Sigmoid colon (tissue), 4 donors: ENCODE measurements around the gene SLC22A4.

Experiments used
- EP300 ChIP-seq, 4 donors: sonication (generic); formaldehyde crosslinking; IDR thresholded peaks; one replicate each; pipeline ENCODE4 v1.6.1; 2017; ENCODE audit warnings: antibody characterized with exemption in 4 of 4
- POLR2A ChIP-seq, 2 donors: fragments of 450-650 bp; IDR thresholded peaks; one replicate each; pipeline ENCODE4 v1.6.1; 2016; ENCODE audit warnings: antibody characterized with exemption in 2 of 2, mild to moderate bottlenecking in 2 of 2, moderate library complexity in 2 of 2
- POLR2AphosphoS5 ChIP-seq, 4 donors: sonication (generic); formaldehyde crosslinking; IDR thresholded peaks; one replicate each; pipeline ENCODE4 v1.6.1; 2017; ENCODE audit warnings: antibody characterized with exemption in 4 of 4
- TF ChIP-seq, protein P1 (sequence below), 4 experiments: fragments of 450-650 bp in 3 of 4; fragments of 200-600 bp in 1 of 4; IDR thresholded peaks; one replicate each; pipeline ENCODE4 v1.5.1; 2016 to 2019; ENCODE audit warnings: antibody characterized with exemption in 4 of 4, mild to moderate bottlenecking in 3 of 4, moderate library complexity in 2 of 4

DNA sequence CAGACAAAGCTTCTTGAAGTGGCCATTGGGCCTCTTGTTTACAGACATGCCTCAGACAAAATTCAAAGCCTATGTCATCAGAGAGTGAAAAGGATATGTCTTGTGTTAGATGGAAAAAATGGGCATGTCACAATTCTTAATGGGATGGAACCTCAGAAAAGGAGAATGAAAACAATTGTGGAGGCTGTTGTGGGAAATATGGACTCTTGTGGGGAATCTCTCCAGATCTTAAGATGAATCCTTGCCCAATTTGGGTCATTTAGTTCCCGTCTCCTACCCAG is 94.8 kb downstream of the SLC22A4 start:
- TF ChIP-seq, protein P1, sequence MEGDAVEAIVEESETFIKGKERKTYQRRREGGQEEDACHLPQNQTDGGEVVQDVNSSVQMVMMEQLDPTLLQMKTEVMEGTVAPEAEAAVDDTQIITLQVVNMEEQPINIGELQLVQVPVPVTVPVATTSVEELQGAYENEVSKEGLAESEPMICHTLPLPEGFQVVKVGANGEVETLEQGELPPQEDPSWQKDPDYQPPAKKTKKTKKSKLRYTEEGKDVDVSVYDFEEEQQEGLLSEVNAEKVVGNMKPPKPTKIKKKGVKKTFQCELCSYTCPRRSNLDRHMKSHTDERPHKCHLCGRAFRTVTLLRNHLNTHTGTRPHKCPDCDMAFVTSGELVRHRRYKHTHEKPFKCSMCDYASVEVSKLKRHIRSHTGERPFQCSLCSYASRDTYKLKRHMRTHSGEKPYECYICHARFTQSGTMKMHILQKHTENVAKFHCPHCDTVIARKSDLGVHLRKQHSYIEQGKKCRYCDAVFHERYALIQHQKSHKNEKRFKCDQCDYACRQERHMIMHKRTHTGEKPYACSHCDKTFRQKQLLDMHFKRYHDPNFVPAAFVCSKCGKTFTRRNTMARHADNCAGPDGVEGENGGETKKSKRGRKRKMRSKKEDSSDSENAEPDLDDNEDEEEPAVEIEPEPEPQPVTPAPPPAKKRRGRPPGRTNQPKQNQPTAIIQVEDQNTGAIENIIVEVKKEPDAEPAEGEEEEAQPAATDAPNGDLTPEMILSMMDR (IDR thresholded peaks at IDR 0.05) = no peak
- TF ChIP-seq POLR2A (IDR thresholded peaks at IDR 0.05) = no peak
- TF ChIP-seq EP300 (IDR thresholded peaks at IDR 0.05) = no peak
- TF ChIP-seq POLR2AphosphoS5 (IDR thresholded peaks at IDR 0.05) = no peak
